DND-41 (cell line): ENCODE results near the gene KLF13.

Source experiments
- CTCF ChIP-seq: IDR thresholded peaks from 2 replicates; pipeline ENCODE4 v1.5.1; 2012; ENCODE audit warnings: borderline replicate concordance, low read length, moderate library complexity, mild to moderate bottlenecking; ENCODE audit not compliant: poor library complexity, severe bottlenecking; ENCODE audit errors: extremely low read depth
- EZH2 ChIP-seq: IDR thresholded peaks from 3 replicates; pipeline ENCODE4 v1.6.1; 2012; ENCODE audit warnings: borderline replicate concordance, low read depth, mild to moderate bottlenecking, moderate library complexity, low read length, inconsistent platforms; ENCODE audit not compliant: severe bottlenecking

- TF ChIP-seq CTCF: no peak
- no peak for TF ChIP-seq EZH2
Measured at GRCh38 chr15:31407851-31408250, 81.2 kb downstream of the KLF13 start.
